NAMALWA (cell line): ENCODE measurements around the gene EIF2B4.

ENCODE experiments used
- DNase-seq: peaks from one replicate; pipeline ENCODE4 v3.0.0-alpha.2; 2015; ENCODE audit warnings: low spot score

Gene EIF2B4

DNA sequence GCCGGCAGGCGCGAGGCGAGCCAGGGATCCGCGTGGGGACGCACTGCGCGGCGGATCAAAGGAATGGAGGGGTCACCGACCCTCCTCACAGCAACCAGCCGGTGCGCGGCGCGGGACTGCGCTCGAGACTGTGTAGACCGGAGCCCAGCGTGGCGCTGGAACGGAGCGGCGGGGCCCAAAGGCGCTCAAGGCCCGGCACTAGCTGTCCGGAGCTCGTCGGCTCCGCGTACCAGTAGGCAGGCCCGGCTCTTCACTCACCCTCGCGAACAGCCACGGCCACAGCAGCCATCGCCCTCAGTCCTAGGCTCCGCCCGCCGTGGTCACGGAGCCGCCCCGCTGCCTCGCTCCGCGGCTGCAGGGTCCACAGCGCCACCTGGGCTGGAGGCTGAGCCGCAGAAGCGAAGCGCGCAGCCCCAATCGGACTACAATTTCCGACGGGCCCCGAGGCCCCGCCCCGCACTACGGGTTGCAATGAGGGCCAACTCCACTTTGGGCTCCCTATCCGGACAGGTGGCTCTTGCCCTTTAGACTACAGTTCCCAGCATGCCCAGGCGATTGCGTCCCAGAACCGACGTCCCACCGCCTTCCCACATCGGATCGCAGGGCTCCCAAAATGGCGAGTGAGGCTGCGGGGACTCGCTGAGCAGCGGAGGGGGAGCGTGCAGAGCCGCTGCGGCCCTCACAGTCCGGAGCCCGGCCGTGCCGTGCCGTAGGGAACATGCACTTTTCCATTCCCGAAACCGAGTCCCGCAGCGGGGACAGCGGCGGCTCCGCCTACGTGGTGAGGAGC is at the start of gene EIF2B4, which contains the start of gene SNX17:
TSS of gene EIF2B4 (minus strand) at position 313 of the 790 bp plus-strand sequence. CDS start at position 289, 24 bp downstream.
TSS of gene SNX17 (plus strand) at position 591 of the 790 bp plus-strand sequence. CDS start at position 719, 128 bp downstream.
- DNase-seq, result peak; percentile 99

DNA sequence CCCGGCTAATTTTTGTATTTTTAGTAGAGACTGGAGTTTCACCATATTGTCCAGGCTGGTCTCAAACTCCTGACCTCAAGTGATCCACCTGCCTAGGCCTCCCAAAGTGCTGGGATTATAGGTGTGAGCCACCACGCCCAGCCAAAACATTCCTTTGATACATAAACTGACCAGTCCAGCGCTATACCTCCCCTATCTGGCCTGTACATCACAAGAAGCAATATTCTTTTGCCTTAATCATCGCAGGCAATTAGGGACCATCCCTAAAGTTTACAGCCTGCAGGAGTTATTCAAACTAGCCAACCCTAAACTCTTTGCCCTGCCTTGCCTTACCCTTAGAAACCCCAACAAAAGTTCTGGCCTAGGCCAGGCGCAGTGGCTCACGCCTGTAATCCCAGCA is 46.0 kb upstream of the EIF2B4 start:
- DNase-seq, result no peak

DNA sequence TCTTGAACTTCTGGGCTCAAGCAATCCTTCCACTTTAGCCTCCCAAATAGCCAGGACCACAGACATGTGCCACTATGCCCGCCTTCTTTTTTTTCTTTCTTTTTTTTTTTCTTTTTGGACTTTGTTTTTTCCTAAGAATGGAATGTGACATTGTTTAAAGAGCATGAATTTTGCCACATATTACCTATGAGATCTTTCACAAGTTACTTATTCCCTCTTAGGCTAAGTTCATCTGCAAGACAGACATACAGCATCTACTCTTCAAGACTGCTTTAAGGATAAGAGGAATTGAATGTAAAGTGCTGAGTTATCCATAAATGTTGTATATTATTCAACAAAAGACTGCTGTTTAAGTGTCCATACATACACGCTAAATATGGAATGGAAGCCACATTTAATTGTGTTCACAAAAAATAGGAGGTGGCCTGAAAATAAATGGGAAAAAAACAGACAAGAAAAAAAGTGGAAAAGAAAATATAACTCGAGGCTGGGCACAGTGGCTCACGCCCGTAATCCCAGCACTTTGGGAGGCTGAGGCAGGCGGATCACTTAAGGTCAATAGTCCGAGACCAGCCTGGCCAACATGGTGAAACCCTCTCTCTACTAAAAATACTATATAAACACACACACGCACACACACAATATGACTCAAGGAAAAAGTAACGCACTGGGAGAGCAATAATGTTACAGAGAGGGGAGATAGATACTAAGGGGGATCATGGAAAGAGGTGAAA is 42.4 kb upstream of the EIF2B4 start:
- no peak for DNase-seq

DNA sequence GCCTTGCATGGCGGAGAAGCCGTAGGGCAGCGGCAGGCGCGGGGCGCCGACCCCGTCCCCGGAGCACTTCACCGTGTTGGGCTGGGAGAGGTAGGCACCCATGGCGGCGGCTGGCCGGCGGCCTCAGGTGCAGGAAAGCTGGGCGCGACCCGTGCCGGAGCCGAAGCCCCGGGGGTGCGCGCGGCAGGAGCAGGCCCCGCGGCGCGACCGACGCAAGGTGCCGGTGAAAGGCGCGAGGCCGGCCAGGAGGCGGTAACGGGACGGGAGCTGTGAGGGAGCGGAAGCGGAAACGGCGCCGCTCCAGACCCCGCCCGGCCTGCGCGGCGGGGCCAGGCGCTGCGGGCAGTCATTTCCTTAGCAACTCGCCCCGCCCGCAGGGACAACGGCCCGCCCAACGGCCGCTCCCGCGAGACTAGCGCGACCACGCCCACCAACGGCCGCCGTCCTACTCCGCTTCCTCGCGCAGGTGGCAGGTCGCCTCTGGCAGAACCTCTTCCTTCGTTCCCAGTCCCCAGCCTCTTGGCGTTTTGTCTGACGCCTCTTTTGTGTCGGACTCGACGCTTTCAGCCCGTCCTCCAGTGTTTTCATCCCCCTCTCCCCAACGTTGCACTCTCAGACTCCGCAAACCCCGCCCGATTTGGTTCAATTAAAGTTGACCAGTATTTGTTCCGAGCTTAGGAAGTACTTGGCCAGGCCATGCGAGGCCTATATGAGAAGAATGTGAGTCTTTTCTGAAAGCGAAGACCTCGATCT is 39.4 kb upstream of the EIF2B4 start, which contains the start of gene PPM1G:
TSS of gene PPM1G (minus strand) at position 271 of the 753 bp plus-strand sequence. CDS start at position 102, 169 bp downstream.
- DNase-seq, result peak; percentile 95

DNA sequence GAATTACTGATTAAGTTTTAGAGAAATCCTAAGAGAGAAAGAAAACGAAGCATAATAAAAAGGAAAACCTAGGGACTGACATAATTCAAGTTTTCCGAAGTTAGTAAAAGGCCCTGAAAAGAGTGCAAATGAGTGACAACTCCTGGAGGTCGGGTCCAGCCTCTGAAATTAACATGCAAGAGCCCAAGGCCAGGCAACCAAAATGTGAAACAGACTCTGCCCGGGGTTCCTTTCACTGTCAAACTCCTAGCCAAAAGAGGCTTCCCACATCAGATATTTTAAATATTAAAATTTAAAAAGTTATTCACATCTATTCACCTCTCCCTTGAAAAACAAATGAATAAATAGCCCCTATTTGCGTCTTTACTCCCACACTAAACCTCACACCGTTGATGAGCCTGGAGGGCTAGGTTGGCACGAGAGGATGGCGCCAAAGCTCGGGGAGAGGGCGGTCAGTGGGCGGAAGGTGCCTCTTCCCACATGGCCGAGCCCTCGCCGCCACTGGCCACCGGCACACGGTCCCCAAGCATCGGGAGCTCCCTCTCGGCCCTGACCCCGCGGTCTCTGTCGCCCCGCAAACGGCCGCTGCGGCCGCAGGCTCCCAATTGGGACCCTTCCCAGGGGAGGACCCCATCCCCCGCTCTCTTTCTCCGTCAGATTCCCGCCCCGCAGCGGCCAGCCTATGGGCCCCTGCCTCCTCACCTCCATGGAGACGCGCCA is 38.6 kb upstream of the EIF2B4 start:
- DNase-seq, result peak; percentile 51

DNA sequence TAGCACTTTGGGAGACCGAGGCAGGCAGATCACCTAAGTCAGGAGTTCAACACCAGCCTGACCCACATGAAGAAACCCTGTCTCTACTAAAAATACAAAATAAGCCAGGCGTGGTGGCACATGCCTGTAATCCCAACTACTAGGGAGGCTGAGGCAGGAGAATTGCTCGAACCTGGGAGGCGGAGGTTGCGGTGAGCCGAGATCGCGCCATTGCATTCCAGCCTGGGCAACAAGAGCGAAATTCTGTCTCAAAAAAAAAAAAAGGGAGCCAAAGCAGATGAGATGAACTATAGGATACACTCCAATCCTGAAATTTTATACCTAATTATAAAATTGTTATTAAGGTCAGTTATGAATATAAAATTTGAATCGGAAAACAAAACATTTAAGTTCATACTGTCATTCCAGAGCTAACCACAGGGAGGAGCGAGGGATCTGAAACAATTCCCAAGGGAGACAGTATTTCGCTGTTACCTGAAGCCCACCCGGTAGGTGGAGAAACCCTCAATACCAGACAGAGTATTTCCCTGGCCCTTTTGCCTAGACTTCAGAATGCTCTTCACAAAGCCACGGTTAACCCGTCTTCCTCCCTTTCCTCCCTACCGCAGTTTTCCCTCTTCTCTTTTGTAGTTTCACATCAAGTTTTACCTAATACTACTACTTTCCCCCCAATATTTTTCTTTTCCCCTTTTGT is 37.8 kb upstream of the EIF2B4 start:
- peak; percentile 66 for DNase-seq

DNA sequence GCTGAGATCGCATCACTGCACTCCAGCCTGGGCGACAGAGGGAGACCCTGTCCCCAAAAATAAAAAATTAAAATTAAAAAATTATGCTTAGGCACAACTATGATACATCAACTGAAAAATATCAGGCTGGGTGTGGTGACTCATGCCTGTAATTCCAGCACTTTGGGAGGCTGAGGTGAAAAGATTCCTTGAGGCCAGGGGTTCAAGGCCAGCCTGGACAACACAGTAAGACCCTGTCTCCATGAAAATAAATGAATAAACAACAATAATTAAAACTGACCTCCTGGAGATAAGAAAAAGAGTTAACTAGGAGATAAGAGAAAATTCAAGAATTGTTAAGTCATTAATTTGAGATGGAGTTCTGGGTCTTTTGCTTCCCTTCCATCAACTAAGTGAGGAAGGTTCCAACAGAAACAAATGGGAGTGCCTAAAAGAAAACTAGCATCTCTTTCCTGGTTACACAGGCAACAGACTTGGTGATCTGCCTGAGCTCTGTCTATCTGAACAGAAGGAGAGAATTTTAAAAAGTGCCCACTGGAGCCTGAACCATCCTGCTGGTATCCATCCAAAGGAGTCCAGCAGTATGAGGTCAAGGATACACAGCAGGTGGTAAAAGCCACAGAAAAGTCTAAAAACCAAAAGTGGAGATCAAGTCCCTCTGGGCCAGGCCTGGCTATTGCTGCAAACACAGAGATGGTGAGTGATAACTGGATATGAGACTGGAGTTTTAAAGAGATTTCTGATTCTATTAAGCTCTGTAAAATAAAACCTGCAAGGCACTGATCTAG is 30.4 kb upstream of the EIF2B4 start:
- DNase-seq, result no peak

DNA sequence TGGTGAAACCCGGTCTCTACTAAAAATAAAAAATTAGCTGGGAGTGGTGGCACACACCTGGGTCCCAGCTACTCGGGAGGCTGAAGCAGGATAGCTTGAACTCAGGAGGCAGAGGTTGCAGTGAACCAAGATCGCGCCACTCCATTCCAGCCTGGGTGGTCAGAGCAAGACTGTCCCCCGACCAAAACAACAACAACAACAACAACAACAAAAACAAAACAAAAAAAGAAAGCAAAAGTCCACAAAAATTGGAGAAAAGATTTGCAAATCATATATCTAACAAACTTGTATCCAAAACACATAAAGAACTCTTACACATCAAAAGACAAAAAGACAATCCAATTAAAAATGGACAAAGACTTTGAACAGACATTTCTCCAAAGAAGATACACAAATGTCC is 28.8 kb upstream of the EIF2B4 start:
- DNase-seq, result no peak

DNA sequence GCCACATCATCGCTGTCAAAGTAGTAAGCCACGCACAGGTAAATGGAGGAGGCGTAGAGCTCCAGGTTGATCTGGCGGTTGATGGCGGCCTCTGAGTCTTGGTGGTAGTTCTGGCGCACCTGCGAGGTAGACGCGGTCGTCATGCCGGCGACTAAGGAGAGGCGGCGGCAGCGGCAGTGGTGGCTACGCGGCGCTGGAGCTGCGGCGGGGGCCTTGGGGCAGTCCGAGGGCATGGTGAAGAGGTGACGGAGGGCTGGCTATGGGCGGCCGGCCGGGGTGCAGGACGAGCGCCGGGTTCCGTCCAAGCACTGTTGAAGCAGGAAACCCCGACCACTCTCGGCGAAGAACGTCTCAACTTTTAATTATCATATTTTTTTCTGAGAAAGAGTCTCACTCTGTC is 23.1 kb upstream of the EIF2B4 start:
- no peak for DNase-seq

DNA sequence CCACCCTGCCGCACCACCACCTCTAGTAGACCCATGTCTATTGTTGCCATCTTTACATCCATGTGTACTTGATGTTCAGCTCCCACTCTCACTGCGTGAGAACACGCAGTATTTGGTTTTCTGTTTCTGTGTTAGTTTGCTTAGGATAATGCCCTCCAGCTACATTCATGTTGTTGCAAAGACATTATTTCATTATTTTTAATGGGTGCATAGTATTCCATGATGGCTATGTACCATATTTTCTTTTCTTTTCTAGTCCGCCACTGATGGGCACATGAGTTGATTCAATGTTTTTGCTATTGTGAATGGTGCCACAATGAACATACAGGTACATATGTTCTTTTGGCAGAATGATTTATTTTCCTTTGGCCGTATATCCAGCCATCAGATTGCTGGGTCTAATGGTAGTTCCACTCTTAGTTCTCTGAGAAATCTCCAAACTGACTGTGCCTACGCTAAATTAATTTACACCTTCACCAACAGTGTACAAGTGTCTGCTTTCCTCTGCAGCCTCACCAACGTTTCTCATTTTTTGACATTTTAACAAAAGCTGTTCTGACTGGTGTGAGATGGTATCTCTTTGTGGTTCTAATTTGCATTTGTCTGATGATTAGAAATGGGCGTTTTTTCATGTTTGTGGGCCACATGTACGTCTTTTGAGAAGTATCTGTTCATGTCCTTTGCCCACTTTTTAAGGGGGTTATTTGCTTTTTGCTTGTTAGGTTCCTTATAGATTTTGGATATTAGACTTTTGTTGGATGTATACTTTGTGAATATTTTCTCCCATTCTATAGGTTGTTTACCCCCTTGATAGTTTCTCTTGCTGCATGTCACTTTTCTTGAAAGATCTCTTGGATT is 20.9 kb upstream of the EIF2B4 start:
- no peak for DNase-seq

DNA sequence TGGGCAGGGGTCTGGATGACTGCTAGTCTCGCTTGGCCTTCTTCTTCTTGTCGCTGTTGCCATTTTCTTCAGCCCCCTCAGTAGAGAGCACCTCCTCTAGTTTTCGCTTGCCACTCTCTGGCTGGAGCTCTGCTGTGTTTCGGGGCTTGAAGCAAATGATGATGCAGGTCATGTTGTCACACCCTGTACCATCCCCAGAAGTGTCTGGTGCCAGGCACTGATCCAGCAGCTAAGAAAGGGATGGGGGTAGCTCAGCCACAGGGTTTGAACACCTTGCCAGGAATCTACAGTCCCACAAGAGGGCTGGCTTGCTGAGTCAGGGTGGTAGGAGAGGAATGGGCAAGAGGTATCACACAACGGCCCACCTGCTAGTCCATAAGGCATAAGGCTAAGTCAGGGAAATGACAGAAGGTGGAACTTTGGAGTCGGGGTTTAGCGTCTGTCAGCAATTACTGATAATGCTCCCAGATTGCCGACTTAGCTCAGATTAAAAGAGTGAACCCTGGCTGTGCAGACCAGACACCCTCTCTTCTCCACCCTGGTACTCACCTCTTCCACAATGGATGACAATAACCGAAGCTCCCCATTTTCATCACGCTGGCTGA is 11.5 kb upstream of the EIF2B4 start:
- DNase-seq, result no peak

DNA sequence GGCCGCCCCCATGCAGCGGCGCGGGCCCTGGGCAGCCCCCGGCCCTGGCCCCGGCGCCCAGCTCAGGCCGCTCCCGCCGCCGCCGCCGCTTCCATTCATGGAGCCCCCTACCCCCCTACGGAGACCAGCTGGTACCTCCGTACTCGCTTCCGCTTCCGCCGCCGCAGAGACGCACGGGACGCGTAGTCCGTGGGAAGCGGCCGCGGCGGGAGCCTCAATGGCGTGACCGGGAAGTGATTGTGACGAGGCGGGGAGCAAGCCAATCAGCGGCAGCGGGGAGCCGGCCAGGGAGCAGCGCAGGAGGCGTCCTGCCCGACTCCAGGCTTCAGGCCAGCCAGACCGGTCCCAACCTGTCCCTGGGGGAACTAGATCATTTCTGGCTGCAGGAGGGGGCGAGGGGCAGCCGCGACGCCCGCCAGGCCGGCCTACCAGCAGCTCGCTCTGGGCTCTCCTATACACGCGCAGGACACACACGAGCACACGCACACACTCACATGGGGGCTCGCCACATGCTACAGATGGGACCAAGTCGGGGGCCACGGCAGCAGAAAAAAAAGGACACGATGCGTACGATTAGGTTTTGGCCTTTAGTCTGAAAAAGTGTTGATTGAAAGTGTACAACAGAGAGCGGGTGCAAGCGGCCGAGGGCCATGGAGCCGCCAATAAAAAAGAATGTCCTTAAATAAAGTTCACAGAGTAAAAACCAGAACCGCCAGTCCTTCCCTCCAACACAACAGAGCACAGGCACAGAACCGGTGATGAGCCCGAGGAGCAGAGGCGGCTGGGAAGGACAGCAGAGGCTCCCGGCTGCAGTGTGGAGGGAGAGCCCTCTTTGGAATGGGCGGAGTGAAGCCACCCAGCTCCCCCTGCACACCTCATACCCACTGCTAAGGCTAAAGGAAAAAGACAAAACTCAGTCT is 10.7 kb upstream of the EIF2B4 start, which contains the start of gene ZNF513:
TSS of gene ZNF513 (minus strand) at position 109 of the 920 bp plus-strand sequence. CDS start 208 bp downstream, outside the sequence.
- peak; percentile 76 for DNase-seq

DNA sequence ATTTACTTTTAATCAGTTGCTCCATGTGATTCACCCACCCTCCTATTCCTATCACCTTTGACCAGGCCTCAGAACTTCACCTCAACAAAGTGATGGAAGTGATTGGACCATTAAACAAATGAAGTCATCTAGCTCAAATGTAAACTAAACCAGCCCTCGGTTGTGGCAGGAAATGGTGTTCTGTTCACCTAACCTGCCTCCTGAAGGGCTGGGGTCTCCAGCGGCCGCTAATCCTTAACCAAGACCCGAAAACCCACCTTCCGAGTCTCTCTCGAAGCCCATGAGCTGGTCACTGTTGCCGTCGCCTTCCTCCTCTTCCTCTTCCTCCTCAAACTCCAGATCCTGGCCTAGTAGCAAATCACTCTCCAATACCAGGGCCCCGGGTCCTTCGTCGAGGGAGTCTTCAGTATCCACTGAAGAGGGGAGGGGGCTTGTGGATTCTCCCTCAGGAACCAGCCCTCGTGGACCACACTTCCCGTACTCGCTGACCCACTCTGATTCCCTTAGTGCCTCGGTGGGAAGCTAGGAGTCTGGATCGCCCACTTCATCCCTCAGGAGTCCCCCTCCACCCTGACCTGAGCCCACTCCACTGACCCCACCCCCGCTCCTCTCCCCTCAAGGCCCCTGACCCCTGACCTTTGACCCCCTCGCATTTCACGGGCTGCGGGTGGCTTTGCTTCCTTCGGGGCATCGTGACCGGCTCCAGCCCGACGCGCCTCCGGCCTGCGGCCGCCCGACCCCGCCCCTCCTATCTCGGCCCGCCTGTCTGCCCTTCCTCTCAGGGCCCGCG is 9.9 kb upstream of the EIF2B4 start:
- peak; percentile 44 for DNase-seq

DNA sequence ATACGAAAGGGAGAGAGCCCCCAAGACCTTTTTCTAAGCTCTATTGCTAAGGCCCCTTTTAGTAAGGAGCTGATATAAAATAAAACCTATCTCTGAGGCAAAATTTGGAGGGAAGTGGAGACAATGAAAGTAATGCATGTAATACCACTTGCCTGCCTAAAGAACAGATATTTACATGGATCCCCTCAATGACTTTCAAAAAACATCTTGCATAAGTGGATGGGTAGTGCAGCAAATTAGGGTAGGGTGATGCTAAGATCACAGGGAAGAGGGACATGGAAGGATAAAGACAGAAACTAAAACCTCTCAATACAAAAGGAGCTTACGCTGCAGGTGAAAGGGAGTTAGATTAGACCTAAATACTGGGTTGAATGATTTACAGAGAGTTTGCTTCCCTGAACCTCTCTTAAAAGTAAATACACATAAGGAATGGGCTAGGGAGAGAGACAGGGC is 9.3 kb upstream of the EIF2B4 start:
- peak; percentile 28 for DNase-seq

DNA sequence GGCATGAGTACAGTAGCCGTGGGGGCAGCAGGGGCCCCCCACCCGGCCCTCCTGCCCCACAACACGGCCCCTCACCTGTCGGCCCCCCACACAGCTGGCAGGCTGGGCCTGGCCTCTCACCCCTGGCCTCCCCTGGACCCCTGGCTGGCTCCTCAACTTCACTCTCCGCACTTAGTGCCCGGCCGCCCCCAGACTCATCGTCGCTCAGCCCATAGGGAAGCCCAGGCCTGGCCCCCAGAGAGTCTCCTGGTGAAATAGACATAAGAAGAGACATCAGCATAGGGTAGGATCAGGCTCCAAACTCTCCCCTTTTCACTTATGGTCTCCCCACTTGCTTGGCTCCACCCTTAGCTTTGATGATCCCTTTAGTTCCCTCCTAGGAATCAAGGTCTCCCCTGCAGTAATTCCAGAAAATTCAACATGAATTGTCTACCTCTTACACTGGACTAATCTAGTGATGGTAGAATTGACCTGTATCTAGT is 8.7 kb upstream of the EIF2B4 start:
- DNase-seq, result no peak

DNA sequence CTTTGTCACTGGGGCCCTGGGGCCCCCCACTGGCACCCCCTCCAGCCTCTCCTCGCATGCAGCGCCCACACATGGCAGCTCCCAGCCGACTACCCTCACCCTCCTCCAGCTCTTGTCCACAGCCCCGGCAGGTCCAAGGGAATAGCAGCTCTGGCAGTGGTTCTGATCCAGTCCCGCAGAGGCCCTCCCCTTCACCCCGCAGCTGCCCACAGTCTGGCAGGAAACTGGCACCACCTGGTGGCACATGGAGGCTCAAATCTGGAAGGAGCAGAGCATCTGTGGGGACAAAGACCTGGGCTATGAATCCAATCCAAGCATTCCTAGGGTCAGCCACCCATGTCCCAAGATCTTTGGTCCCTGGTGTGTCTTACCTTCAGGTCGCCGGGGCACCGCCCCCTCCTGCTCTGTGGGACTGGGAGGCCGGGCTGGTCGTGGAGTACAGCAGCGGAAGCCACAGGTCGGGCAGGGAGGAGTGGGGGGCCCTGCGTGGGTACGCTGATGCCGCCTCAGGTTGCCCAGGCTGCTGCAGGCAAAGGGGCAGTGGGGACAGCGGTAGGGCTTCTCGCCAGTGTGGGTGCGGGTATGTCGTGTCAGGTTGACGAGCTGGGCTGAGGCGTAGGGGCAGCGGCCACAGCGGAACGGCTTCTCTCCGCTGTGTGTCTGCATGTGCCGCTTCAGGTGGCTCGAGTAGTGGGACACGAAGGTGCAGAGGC is 8.1 kb upstream of the EIF2B4 start:
- DNase-seq, result no peak
